Esophagus muscularis mucosa (tissue), 4 donors: ENCODE data around the gene LAT. TPM values are rescaled to one million over a fixed set of nuclear protein-coding genes. Genes with fewer than 3 reads are reported as not detected.

ENCODE experiments used
- DNase-seq: peaks from one replicate; pipeline ENCODE4 v3.0.0-alpha.2; 2017; ENCODE audit errors: extremely low spot score
- H3K27ac ChIP-seq, 4 donors: fragments of 200-600 bp; sonication (generic); replicated peaks in 1 of 4; 1 replicate in 3 of 4; 2 replicates in 1 of 4; pipeline ENCODE4 v1.5.1; 2016 to 2019; ENCODE audit warnings: mild to moderate bottlenecking in 1 of 4
- H3K27me3 ChIP-seq, 4 donors: fragments of 200-600 bp; sonication (generic); one replicate each; pipeline versions ENCODE4 v1.5.1 to v1.6.0; 2016 to 2019
- H3K36me3 ChIP-seq, 4 donors: fragments of 200-600 bp; sonication (generic); one replicate each; pipeline ENCODE4 v1.5.1; 2016 to 2019
- H3K4me1 ChIP-seq, 4 donors: fragments of 200-600 bp; sonication (generic); one replicate each; pipeline ENCODE4 v1.5.1; 2016 to 2019
- H3K4me3 ChIP-seq, 4 donors: fragments of 200-600 bp; sonication (generic); 1 replicate in 2 of 4; 2 replicates in 2 of 4; pipeline ENCODE4 v1.5.1; 2016 to 2019; ENCODE audit warnings: mild to moderate bottlenecking in 4 of 4, moderate library complexity in 1 of 4
- H3K9me3 ChIP-seq, 4 donors: fragments of 200-600 bp; sonication (generic); 1 replicate in 3 of 4; 2 replicates in 1 of 4; pipeline ENCODE4 v1.5.1; 2016 to 2019
- CTCF ChIP-seq, 3 experiments: fragments of 200-600 bp in 2 of 3; fragments of 450-650 bp in 1 of 3; sonication (generic) in 2 of 3; IDR thresholded peaks; one replicate each; pipeline ENCODE4 v1.5.1; 2017 to 2019; ENCODE audit warnings: antibody characterized with exemption in 3 of 3, mild to moderate bottlenecking in 2 of 3, moderate library complexity in 1 of 3
- EP300 ChIP-seq: sonication (generic); formaldehyde crosslinking; IDR thresholded peaks from one replicate; pipeline ENCODE4 v1.6.1; 2017; ENCODE audit warnings: antibody characterized with exemption
- POLR2A ChIP-seq: fragments of 450-650 bp; IDR thresholded peaks from one replicate; pipeline ENCODE4 v1.6.1; 2017; ENCODE audit warnings: antibody characterized with exemption, moderate library complexity, mild to moderate bottlenecking, low read depth
- POLR2AphosphoS5 ChIP-seq, 2 donors: sonication (generic); formaldehyde crosslinking; IDR thresholded peaks; one replicate each; pipeline ENCODE4 v1.6.1; 2017; ENCODE audit warnings: antibody characterized with exemption in 2 of 2
- WGBS: methylation state at CpG from one replicate; pipeline ENCODE4 v1.1.5; 2018; 5-methylcytosine and 5-hydroxymethylcytosine counted together
- intact Hi-C: fragments of 100-400 bp; cut with DNase I; formaldehyde crosslinking; loops from one replicate; pipeline ENCODE4 v1.15.1; 2023
- total RNA-seq, 4 donors: library from RNA; depleted of rRNA; stranded (reverse); fragments of >200 nt; gene quantifications; one replicate each; pipeline versions ENCODE4 v1.1.0 to v1.2.1, GENCODE V29; 2016

Gene LAT
- total RNA-seq, 4 donors from 2014 or later, result 3.1 to 6.5 (median 6.2) TPM

GRCh38 chr16:28981517-28981916, 3.3 kb upstream of the LAT start:
- DNase-seq, result no peak
- 84% methylated on average over 12 of the region's 12 CpGs for WGBS
- H3K27ac ChIP-seq, result no peak overlapping the region
- H3K27me3 ChIP-seq, result no peaks in the 10 kb centered on the region
- H3K4me1 ChIP-seq, result peaks cover 0 to 9% (median under 1%) of the 10 kb centered on the region in 4 donors
- H3K36me3 ChIP-seq, result peaks cover 44 to 99% (median 91%) of the 10 kb centered on the region in 4 donors
- no peak for TF ChIP-seq EP300
- peak in 1 of 3 experiments; percentile 39 for TF ChIP-seq CTCF (IDR thresholded peaks at IDR 0.05)
- H3K9me3 ChIP-seq, result peaks cover 0 to 1% (median under 1%) of the 10 kb centered on the region in 4 donors
- H3K4me3 ChIP-seq, result no peak overlapping the region
- intact Hi-C loops, result no loop called here

DNA sequence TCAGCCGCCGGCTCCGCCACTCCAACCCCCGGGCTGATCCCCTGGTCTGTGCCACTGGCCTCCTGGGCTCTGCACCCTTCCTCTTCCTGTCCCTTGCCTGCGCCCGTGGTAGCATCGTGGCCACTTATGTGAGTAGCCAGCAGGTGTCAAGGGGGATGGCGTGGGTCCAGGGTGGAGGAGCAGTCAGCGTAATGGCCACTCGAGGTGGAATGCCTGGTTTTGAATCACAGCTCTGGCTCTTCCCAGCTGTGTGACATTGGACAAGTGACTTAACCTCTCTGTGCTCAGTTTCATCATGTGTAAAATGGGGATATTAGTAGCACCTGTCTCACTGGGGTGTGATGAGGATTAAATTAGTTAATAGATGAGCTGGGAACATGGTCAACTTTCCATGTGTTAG, 2.4 kb upstream of the LAT start:
- Histone ChIP-seq H3K36me3 (peaks cover 49 to 99% (median 97%) of the 10 kb centered on the region in 4 donors), H3K4me1 (peaks cover 0 to under 1% (median 0%) of the 10 kb centered on the region in 4 donors), H3K4me3 (no peak overlapping the region), H3K27ac (no peak overlapping the region), H3K9me3 (peaks cover 0 to 10% (median 5%) of the 10 kb centered on the region in 4 donors), H3K27me3 (no peaks in the 10 kb centered on the region)
- intact Hi-C loops, result no loop called here
- DNase-seq, result no peak
- WGBS, result 98% methylated on average over 5 of the region's 10 CpGs
- TF ChIP-seq CTCF (IDR thresholded peaks at IDR 0.05) (no peak), EP300 (no peak), POLR2AphosphoS5 (IDR thresholded peaks at IDR 0.05) (no peak), POLR2A (no peak)

DNA sequence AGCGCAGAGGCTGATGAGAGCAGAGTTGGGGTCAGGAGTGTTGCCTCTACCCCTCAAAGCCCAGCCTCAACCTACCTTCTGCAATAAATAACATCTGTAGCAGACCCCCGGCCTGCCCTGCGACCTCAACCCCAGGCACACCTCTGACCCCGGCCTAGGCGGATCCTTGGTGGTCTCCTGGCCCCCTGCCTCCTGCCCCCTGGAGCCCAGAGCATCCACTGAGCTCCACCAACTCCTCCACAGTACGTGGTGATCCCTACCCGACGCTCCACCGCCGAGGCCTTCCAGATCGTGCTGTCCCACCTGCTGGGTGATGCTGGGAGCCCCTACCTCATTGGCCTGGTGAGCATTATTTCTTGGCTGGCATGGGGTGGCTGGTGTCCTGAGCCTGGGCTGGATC, 1.9 kb upstream of the LAT start:
- no peak for DNase-seq
- intact Hi-C loops, result no loop called here
- peaks cover 49 to 100% (median 98%) of the 10 kb centered on the region in 4 donors for H3K36me3 ChIP-seq
- H3K27me3 ChIP-seq, result no peaks in the 10 kb centered on the region
- no peak for TF ChIP-seq POLR2A
- no peak for TF ChIP-seq POLR2AphosphoS5 (IDR thresholded peaks at IDR 0.05)
- TF ChIP-seq CTCF (IDR thresholded peaks at IDR 0.05), result no peak
- H3K9me3 ChIP-seq, result peaks cover 0 to 11% (median 5%) of the 10 kb centered on the region in 4 donors
- 96% methylated on average over 7 of the region's 11 CpGs for WGBS
- H3K27ac ChIP-seq, result no peak overlapping the region
- no peaks in the 10 kb centered on the region for H3K4me1 ChIP-seq
- H3K4me3 ChIP-seq, result no peak overlapping the region

DNA sequence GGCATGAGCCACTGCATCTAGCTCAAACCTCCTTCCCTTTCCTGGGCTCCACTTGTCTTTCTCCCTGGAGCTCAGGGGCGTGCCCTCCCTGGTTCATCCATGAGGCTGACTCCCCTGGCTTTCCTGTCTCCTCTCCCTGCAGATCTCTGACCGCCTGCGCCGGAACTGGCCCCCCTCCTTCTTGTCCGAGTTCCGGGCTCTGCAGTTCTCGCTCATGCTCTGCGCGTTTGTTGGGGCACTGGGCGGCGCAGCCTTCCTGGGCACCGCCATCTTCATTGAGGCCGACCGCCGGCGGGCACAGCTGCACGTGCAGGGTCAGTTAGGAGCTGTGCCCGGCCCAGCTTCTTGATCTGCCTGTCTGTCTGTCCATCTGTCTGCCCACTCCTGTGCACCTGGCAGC, 1.2 kb upstream of the LAT start:
- DNase-seq, result no peak
- Histone ChIP-seq H3K4me1 (no peaks in the 10 kb centered on the region), H3K36me3 (peaks cover 50 to 100% (median 98%) of the 10 kb centered on the region in 4 donors), H3K4me3 (no peak overlapping the region), H3K27me3 (no peaks in the 10 kb centered on the region), H3K9me3 (peaks cover 0 to 11% (median 5%) of the 10 kb centered on the region in 4 donors), H3K27ac (no peak overlapping the region)
- intact Hi-C loops, result no loop called here
- TF ChIP-seq POLR2A (no peak), EP300 (no peak), POLR2AphosphoS5 (IDR thresholded peaks at IDR 0.05) (no peak), CTCF (IDR thresholded peaks at IDR 0.05) (no peak)
- 98% methylated on average over 9 of the region's 18 CpGs for WGBS

GRCh38 chr16:28984091-28984490, 761 bp upstream of the LAT start:
- Histone ChIP-seq H3K4me1 (no peaks in the 10 kb centered on the region), H3K27ac (no peak overlapping the region), H3K27me3 (no peaks in the 10 kb centered on the region), H3K9me3 (peaks cover 0 to 11% (median 5%) of the 10 kb centered on the region in 4 donors), H3K4me3 (no peak overlapping the region), H3K36me3 (peaks cover 51 to 100% (median 96%) of the 10 kb centered on the region in 4 donors)
- intact Hi-C loops, result no loop called here
- TF ChIP-seq CTCF (IDR thresholded peaks at IDR 0.05) (no peak), POLR2AphosphoS5 (IDR thresholded peaks at IDR 0.05) (no peak), POLR2A (no peak), EP300 (no peak)
- DNase-seq, result no peak
- 74% methylated on average over 11 of the region's 12 CpGs for WGBS
